Inflammatory macrophage treated with lipopolysaccharide for 1 hour (primary cell): Measurements from ENCODE around the gene SIGLEC11.
"Not testable (repeated sequence)": the region's sequence is repeated elsewhere in the genome, so short reads cannot be mapped to it uniquely, and the experiment has no call there.

Source experiments
- DNase-seq, 2 donors: peaks; one replicate each; pipeline ENCODE4 v3.0.0-alpha.2; 2020 to 2022

SIGLEC11 gene

DNA sequence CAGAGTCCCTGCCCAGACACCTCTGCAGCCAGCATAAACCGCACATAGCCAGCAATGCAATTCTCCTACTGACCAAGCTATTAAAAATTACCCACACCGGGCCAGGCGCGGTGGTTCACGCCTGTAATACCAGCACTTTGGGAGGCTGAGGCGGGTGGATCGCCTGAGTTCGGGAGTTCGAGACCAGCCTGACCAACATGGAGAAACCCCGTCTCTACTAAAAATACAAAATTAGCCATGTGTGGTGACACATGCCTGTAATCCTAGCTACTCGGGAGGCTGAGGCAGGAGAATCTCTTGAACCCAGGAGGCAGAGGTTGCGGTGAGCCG lies 36.1 kb downstream of the SIGLEC11 start:
- not testable (repeated sequence) for DNase-seq

DNA sequence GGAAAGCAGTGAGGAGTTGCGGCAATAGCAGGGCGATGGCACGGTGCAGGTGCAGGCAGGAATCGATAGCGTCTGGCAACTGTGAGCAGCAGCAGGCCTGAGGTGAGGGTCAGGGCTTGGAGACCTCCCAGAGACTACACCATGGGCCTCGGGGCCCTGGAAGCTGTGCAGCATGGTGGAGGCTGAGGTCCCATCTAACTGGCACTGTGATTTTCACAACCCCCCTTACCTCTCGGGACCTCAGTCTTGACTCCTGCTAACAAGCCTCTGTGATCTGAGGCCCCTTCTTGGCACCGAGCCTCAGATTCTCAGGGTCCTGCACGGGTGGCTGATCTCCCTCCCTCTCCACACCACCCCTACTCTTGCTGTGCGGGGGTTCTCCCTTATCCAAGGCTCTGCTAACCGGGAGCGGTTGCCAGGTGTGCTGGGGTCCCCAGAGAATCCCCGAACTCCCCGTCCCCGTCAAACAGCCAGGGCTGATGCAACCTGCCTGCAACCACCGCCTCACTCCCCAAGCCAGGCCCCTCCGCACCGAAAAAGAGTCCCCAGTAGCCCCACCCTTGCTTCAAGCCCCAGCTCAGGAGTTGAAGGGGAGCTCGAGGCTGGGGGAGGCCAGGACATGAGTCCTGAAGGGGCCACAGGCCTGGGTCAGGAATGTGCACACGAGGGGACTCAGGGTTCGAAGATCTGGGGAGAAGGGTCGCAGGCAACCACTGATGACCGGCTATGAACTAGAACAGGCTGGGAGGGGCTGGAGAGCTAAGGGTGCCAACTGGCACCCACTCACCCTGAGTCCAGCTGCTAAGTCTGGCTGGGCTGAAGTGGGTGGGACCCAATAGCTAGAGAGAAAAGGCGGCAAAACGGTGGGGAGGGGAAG lies 36.7 kb downstream of the SIGLEC11 start:
- DNase-seq = no peak

DNA sequence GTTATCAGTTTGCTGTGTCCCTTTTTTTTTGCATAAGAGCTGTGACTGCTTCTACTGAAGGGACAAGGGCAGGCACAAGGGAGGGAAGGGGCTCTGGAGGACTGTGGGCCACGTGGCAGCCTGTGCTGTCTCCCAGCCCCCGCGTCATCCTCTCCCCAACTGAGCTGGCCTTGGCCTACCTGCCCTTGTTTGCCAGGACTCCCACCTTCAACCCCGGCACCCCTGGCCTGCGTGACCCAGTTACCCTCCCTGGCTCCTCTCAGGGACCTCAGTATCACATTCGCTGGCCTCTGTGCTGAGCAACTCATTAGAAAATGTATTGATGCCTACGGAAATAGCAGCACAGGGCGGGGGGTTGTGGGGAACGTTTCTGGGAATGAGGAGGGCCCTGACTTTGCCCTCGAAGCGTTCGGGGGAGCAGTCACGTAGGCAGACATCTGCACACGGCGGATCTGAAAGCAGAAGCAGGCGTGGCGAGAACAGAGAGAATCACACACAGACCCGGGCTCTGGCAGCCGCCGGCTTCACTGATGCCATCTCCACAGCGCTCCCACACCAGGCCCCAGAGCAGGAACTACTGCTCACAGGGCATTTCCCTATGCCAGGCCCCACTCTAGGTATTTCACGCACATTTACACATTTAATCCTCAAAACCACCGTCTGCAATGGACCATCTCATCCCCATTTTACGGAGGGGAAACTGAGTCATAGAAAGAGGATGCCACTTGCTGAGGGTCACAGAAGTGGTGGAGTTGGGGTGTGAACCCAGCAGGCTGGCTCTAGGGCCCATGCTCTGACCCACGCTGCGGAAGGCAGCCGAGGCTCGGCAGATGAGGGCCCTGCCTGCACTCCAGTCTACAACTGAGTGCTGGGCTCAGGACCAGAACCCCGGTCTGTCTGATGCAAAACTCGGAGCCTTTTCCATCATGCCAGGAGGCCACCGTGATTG lies 37.6 kb downstream of the SIGLEC11 start:
- DNase-seq = peak; percentile 41 to 65

DNA sequence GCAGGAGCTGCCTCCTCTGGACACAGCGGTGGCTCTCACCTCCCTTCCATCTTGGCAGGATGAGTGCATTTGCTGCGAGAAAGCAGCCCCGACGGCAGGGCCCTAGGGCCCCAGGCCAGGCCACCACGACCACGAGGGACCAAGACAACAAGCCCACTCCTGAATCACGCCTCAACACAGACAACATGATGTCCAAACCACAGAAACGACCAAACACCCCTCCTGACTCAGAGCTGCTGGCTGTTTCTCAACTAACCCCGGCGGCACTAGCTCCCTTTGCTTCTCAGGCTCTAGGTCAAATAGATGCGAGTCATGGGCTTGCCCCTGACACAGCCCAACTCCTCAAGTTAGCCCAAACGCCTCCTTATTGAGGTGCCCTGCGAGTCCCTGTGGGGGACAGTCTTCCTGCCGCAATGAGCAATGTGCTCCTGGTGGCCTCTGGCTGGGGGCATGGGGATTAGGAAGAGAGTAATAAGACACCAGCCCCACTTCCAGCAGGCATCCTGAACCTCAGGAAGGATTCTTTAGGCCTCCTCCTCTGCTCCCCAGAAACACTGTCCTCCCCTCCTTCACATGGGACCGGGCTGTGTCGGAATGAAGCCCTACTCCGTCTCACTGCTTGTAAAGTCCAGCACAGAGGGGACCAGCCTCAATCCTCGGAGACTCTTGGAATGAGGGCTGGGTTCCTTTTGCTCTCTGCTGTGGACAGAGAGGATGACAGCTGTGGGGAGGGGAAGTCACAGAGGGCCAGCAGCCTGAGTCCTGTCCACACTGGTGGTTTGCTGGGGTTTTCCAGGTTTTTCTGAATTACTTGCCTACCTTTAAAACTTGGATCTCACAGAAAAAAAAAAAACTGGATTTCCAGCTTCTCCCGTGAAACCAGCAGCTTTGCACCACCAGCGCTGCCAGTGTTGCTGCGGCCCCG lies 38.8 kb downstream of the SIGLEC11 start:
- DNase-seq = peak; percentile 18 to 62

DNA sequence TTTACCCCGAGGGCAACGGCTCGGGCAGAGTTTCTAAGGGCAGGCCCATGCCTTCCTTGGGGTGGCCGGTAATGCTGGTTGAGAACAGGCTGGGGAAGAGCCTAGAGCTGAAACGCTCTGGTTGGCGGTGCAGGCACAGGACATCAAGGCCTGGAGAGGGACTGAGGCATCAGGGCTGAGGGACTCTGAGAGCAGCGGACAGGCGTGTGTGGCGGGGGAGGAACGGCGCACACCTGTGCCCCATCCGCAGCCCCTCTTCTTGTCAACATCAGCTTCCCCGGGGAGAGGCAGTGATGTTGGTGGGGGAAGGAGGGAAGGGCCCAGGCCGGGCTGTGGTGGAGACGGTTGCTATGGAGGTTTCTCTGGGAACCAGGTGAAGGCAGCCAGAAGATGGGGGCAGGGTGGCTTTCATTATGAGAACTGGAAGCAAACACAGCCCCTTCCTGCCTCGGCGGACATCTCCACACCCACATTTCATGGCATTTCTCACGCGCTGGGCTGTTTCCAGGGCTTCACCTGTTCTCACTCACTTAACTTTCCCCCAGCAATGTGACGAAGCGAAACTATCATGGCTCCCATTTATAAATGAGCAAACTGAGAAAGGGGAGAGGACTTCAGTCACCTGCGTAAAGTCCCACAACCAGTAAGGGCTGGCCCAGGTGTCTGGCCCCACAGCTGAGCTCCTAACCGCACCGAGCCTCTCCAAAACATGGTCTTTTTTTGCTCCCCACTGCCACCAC lies 40.2 kb downstream of the SIGLEC11 start:
- DNase-seq = no peak

DNA sequence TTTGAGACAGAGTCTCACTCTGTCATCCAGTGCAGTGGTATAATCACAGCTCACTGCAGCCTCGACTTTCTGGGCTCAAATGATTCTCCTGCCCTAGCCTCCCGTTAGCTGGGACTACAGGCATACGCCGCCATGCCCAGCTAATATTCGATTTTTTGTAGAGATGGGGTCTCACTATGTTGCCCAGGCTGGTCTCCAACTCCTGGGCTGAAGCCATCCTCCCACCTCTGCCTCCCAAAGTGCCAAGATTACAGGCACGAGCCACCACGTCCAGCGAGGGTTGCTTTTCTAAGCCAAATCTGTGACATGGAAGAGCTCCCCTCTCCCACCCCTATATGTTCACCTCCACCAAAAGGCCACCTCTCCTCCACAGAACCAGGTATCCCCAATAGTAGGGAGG lies 42.9 kb downstream of the SIGLEC11 start:
- no peak for DNase-seq

DNA sequence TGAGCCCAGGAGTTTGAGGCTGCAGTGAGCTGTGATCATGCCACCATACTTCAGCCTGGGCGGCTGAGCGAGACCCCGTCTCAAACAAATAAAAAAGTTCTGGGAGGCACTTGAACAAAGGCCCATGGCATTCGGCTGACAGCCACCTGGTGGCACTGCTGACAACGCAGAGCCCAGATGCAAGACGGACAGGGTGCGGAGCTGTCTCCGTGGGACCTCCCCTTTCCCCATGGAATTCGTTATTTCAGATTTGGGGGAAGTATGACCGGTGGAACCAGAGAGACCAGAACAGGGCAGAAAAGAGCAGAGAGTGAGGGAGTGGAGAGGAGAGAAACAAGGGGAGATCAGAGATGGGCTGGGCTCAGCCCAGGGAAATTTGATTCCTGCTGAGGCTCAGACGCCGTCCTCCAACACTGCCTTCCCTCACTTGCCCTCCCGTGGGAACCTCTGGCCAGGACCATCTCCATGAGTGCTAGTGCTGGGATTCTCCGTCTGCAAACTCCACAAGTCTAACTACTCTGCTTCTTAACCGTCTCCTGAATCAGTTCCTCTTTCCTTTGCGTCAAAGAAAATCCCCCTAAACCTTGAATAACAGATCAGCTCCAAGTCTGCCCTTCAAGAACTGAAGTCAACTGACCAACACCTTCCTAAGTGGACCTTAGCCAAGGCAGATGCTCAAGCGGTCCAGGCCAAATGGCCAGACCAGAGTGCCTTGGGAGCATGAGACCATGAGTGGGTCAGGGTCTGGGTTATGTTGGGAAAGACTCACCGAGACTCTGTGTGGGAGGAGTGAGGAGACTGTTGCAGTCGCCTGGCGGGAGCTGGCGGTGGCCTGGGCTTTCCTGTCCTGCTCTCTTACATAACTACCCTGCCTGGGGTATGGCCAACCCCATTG lies 43.9 kb downstream of the SIGLEC11 start:
- DNase-seq = peak; percentile 80 to 93

DNA sequence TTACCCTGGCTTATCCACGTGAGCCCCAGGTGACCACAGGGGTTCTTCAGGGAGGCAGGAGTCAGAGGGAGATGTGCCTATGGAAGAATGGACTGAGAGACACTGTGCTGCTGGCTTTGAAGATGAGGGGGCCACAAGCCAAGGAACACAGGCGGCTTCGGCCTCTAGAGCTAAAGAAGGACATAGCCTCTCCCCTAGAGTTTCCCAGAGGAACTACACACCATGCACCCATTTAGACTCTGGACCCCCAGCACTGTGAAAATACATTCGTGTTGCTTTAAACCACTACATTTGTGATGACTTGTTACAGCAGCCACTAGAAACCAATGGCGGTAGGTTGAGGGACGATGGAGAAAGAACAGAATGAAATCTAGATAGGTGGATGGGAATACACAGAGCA lies 45.7 kb downstream of the SIGLEC11 start:
- DNase-seq = no peak

DNA sequence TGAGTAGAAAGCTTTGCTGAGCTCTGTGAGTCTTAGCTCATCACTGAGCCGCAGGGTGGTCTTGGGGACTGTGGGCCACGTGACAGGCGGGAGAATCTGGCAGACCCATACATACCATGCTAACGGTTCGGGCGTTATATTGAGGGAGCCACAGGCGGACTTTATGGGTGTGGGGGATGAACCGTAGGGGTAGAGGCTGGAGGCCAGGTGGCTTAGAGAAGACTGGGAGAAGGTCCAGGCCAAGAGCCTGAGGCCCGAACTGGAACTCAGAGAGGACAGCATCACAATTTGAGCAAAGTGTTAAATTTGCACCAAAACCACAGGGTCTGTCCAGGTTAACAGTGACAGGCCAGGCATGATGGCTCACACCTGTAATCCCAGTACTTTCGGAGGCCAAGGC lies 47.3 kb downstream of the SIGLEC11 start:
- DNase-seq = no peak

DNA sequence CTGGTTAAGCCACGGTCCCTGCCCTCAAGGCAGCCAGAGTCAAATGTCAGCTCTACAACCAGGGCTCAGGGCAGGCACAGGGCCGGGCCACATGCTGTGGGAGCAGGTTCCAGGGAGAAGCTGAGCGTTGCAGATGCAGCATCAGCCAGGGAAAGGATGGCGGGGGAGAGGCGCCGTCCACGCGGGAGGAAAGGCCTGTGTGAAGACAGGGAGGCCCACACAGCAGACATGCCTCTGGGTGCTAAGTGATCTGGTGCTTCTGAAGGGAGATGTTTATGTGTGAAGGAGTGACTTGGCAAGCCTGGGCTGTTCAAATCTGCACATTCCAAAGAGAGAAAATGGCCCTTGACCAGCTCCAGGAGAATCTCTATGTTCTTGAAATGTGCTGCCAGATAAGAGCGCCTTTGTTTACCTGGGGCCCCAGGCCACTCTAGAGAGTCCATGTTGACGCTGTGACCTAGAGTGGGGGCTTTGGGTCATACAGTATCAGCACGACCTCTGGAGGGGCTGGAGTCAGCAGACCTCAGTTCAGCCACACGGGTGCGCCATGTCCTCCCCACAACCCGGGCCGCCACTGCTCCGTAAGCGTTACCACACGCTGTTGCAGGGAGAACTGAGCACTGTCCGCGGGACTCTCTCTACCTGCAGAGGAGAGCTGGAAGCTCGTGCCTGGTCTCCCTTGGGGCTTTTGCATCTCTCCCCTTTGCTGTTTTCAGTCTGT lies 47.8 kb downstream of the SIGLEC11 start:
- DNase-seq = no peak

DNA sequence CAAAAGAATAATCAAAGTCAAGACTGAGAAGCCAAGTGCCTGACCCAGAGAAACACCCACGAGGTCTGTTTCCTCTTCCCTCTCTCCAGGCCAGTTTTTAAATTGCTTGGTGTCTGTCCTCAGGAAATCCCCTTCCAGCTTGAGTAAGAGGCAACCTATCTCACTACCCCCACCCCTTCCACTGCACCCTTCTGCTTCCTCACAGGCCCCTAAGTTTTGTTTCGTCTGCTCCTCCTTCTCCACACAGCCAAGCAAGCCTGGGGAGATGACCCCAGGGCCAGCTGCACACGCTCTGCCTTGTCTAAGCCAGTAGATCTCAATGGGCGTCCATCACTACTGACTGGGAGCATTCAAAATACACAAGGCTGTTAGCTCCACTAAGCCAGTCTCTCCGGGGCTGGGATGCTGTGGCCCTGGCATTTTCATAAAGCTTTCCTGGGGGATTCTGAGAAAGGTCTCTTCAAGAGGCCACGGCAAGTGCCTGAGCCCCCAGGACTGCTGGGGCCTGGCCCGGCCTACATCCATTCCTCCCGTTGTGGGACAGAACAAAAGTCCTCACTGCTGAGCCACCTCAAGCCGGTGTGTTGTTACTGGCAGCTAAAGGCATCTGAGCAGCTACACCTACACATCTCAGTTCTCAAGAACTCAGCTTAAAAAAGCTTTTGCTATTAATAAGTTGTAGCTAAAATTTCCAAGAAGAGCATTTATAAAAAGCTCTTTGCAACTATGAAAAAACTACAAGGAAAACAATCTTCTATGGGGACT lies 49.4 kb downstream of the SIGLEC11 start:
- DNase-seq = peak; percentile 82 to 87

DNA sequence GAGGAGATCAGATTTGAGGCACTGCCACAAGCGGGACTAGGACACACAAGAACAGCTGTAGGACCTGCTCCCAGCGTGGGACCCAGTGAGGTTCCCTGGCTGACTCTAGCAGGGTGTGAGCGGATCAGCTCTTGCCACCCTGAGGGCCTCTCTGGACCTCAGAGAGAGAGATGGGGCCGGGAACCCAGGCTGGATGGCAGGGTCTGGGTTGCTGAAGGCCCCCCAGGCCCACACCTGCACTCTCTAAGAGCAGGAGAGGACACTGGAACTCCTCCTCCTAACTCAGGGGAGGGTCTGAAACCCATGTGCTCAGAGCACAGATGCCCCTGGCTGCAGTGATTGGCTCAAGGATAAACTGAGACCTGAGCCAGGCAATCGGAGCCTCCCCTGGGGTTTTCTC lies 50.8 kb downstream of the SIGLEC11 start:
- DNase-seq = no peak

DNA sequence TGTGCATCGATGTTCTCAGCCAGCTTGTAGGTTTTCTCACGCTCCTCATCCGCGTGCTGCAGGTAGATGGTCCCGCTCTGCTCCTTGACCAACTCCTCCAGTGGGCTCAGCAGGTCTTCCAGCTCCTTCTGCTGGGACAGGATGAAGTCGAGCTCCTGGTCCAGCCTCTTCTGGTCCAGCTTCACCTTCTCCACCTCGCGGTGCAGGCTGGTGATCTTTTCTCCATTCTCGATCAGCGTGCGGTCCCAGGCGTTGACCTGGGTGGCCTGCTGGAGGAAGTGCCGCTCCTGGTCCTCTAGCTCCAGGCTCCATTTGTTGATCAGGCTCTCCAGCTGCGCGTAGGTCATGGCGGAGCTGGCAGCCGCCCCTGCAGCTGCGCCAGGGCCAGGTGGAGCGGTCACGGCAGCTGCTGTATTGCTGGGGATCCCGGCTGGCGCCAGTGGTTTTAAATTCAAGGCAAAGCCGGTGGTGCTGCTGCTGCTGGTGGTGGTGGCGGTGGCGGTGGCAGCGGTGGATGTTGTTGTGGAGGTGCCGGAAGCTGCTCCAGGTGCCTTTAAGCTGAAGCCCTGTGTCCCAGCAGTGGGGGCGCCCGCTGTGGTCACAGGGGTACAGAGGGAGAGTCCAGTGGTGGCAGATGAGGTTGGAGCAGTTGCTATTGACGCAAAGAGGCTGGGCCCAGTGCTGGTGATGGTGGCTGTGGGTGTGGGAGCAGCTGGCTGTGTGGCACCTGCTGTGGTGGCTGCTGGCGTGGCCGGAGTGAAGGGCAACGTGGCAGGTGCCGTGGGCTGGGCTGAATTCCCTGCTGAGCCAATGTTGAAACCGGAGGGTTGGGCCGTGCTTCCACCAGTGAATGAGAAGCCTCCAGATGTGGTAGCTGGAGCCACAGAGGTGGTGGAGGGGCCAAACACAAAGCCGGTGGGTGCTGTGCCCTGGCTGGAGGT lies 52.2 kb downstream of the SIGLEC11 start:
- DNase-seq = no peak

DNA sequence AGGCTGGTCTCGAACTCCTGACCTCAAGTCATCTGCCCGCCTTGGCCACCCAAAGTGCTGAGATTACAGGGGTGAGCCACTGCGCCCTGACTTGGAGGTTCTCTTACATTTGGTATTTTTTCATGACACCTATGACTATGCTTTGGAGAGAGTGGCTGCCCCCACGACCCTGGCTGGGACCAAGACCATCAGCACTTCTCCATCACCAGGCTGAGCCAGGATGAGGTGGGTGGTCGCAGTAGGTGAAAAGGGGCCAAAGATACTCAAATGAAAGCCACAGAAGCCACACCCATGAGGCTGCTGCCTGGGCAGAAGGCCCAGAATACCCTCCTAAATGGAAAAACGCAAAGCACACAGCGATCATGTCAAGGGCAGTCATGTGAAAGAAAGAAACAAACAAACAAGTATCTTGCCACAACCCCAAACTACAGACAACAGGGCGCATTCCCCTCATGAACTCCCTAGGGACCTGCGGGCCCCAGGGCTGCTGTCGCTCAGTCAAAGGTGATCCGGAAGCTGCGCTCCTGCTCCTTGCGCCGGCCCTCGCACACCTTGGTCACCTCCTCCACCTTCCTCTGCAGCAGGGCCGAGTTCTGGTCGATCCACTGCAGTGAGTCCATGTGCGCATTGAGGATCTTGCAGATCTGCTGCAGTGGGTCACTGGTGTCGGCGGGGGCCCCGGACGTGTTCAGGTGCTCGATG lies 53.1 kb downstream of the SIGLEC11 start:
- DNase-seq = no peak

DNA sequence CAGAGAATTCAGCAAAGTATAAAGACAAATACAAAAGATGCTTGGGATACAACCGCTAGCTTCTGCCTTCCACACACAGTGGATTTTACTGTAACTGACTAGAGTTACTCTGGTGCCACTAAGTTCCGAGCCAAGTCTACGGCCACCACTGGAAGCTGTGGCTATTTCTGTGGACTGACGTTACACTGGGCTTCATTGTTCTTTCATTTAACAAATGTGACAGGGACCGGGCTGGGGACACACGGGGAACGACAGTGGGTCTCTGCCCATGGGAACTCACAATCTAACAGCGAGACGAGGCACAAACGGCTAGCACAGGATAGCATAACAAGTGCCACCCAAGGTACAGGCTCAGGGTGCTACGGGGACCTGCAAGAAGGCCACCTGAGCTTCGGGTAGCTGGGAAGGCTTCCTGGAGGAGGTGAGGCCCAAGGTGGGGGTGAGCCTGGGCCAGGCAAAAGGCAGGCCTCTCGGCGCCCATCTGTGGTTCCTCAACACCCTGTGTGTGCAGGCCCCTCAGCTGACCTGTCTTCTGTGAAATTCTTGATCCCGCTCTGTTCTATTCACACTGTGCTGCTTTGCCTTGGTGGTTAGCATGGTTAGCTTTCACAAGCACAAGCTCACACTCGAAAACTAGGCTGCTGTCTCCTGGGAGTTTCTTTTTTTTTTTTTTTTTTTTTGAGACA lies 54.0 kb downstream of the SIGLEC11 start:
- no peak for DNase-seq

DNA sequence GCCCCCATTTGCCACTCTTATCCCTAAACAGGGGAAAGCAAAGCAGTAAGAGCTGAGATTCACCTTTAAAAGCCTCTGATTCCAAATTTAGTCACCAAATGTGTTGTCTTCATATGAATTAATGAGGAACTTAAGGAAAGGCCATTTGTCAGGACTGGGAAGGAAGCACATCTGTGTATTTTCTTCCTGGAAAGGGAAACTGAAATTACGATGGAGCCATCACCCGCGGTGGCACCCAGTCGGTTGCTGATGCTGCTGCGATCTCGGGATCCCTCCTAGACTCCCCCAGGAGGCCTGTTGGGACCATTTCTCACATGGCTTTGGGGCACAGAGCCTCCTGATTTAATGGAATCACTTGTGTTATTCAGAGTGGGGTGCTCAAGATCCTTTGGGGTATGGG lies 56.8 kb downstream of the SIGLEC11 start:
- DNase-seq = peak; percentile 57 to 68
